Upper lobe of left lung (tissue), 4 donors: ENCODE results near the gene ZNF440.
"Not testable (repeated sequence)": the region's sequence is repeated elsewhere in the genome, so short reads cannot be mapped to it uniquely, and the experiment has no call there.

Experiments
- EP300 ChIP-seq, 4 donors: sonication (generic); formaldehyde crosslinking; IDR thresholded peaks; one replicate each; pipeline ENCODE4 v1.5.1; 2017; ENCODE audit warnings: antibody characterized with exemption in 4 of 4, control low read depth in 2 of 4
- POLR2A ChIP-seq, 4 donors: fragments of 450-650 bp; IDR thresholded peaks; one replicate each; pipeline ENCODE4 v1.5.1; 2016 to 2017; ENCODE audit warnings: antibody characterized with exemption in 4 of 4, mild to moderate bottlenecking in 2 of 4
- POLR2AphosphoS5 ChIP-seq, 2 donors: sonication (generic); formaldehyde crosslinking; IDR thresholded peaks; one replicate each; pipeline ENCODE4 v1.5.1; 2017; ENCODE audit warnings: antibody characterized with exemption in 2 of 2
- TF ChIP-seq, protein P1 (sequence below), 6 experiments: fragments of 450-650 bp in 4 of 6; fragments of 200-600 bp in 2 of 6; sonication (generic) in 2 of 6; IDR thresholded peaks; one replicate each; pipeline ENCODE4 v1.5.1; 2016 to 2019; ENCODE audit warnings: antibody characterized with exemption in 6 of 6

DNA sequence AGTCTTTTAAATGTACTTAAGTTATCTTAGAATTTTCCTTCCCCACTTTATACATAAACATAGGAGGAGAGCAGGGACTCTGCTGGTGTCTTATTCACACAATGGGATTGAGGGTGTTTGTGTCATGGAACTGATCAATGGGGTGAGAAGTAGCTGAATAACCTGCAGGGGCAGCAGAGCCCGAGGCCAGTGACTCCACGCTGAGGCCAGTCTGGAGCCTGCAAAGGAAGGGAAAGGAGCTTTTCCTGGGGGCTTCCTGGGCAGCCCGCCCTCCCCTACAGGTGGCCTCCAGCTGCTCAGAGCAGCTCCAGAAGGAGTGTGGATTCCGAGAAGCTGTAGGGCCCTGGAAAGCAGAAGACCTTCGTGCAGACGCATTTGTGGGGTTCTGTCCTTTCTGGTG, 33.5 kb downstream of the ZNF440 start:
- not testable (repeated sequence) for TF ChIP-seq POLR2AphosphoS5, EP300, POLR2A (IDR thresholded peaks at IDR 0.05)
- TF ChIP-seq, protein P1, sequence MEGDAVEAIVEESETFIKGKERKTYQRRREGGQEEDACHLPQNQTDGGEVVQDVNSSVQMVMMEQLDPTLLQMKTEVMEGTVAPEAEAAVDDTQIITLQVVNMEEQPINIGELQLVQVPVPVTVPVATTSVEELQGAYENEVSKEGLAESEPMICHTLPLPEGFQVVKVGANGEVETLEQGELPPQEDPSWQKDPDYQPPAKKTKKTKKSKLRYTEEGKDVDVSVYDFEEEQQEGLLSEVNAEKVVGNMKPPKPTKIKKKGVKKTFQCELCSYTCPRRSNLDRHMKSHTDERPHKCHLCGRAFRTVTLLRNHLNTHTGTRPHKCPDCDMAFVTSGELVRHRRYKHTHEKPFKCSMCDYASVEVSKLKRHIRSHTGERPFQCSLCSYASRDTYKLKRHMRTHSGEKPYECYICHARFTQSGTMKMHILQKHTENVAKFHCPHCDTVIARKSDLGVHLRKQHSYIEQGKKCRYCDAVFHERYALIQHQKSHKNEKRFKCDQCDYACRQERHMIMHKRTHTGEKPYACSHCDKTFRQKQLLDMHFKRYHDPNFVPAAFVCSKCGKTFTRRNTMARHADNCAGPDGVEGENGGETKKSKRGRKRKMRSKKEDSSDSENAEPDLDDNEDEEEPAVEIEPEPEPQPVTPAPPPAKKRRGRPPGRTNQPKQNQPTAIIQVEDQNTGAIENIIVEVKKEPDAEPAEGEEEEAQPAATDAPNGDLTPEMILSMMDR (IDR thresholded peaks at IDR 0.05): not testable (repeated sequence)
